HG03354 (cell line): ENCODE measurements around the gene GATB.
"Not testable (repeated sequence)": the region's sequence is repeated elsewhere in the genome, so short reads cannot be mapped to it uniquely, and the experiment has no call there.

Experiments used
- ATAC-seq: cut with Tn5 transposase; IDR thresholded peaks from one replicate; pipeline ENCODE4 v1.9.1; 2021; ENCODE audit warnings: mild to moderate bottlenecking; ENCODE audit not compliant: unreplicated experiment, poor library complexity, severe bottlenecking

The GATB gene

DNA sequence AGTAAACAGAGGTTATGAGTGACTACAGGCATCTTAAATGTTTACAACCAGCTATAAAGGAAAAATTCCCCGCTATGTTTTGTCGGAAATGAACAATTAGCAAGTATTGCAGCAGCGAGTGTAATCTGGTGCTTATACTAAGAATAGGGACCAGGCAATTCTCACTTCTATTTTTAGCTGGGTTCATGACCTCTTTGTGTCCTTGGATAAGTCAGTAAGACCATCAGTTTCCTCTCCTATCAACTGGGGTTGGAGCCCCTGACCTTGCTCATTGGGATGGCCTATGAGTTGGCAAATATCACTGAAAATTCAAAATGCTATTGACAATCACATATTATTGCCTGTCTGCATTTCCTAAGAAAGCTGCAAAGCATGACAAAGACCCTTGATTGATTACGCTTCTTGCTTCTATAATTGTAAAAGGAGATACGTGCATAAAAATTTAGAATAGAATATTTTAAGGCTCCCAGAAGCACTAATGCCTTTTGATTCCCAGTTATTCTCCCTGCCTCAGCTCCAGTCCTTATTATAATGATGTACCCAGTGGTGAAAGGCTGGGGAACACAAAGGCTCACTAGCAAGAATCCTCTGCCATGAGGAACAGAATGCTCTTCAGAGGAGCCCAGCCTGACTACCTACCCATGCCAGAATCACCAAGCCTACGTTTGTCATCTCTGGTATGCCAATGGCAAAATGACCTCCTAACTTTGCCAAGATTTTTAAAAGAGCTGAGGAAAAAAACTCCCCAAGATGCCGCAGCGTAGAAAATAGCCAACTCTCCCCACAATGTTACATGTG is 21.9 kb downstream of the GATB start:
- no peak for ATAC-seq

DNA sequence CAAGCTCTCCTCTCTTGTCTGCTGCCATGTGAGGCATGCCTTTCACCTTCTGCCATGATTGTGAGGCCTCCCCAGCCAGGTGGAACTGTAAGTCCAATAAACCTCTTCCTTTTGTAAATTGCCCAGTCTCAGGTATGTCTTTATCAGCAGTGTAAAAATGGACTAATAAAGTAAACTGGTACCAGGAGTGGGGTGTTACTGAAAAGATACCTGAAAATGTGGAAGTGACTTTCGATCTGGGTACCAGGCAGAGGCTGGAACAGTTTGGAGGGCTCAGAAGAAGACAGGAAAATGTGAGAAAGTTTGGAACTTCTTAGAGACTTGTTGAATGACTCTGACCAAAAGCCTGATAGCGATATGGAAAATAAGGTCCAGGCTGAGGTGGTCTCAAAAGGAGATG is 24.0 kb downstream of the GATB start:
- not testable (repeated sequence) for ATAC-seq

DNA sequence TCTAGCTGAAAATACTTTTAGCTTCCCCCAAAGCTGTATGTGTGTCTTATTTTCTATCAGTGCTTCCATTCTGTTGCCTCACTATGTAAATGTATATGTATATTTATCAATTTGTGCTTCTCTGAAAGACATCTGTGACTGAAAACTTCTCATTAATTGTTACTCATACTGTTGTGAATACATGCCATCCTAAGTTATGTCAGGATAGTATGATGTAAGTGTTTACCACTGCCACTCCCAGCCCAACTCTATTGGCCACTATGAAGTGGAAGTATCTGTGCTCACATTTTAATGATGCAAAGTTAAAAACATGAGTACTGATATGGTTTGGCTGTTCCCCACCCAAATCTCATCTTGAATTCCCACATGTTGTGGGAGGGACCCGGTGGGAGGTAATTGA is 24.4 kb downstream of the GATB start:
- no peak for ATAC-seq

DNA sequence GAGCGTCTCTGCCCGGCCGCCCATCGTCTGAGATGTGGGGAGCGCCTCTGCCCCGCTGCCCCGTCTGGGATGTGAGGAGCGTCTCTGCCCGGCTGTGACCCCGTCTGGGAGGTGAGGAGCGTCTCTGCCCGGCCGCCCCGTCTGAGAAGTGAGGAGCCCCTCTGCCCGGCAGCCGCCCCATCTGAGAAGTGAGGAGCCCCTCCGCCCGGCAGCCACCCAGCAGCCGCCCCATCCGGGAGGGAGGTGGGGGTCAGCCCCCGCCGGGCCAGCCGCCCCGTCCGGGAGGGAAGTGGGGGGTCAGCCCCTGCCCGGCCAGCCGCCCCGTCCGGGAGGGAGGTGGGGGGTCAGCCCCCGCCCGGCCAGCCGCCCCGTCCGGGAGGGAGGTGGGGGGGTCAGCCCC is 29.1 kb downstream of the GATB start:
- not testable (repeated sequence) for ATAC-seq

DNA sequence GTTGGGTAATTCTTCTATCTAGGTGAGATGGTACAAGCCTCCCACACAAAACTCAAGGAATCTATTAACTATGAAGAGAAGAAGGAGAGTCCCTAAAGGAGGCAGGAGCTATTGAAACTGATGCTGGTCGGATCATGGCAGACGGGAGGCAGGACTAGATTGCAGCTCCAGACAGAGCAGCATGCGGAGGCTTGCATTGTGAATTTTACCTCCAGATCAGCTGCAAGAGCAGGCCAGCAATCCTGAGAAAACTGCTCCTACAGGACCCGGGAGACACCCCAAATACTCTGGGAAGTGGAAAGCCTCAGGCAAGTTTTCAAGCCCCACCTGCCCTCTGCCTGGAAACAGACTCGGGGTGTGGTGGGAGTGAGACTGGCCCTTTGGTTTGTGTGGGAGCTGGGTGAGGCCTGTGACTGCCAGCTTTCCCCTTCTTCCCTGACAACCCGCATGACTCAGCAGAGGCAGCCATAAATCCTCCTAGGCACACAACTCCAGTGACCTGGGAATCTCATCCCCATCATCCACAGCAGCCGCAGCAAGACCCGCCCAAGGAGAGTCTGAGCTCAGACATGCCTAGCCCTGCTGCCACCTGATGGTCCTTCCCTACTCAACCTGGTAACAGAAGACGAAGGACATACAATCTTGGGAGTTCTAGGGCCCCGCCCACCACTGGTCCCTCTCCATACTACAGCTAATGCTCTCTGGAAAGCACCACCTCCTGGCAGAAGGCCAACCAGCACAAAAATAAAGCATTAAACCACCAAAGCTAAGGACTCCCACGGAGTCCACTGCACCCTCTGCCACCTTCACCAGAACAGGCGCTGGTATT is 30.9 kb downstream of the GATB start:
- ATAC-seq, result no peak

DNA sequence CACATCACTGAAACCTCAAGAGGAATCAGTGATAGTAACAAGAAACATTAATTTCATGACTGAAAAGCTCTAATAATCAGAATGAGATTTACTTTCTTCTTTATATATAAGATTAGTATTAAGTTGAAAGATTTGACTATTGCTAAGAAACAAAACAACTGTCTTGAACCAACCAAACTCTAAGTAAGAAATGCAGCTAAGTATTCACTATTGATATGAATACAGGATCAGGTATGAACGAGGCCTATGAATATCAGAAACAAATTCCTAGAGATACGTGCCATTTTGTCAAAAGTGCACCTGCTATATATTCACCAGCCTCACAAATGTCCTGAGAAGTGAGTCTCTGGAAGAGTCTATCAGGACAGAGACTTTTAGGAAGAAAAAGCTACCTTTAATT is 32.1 kb downstream of the GATB start:
- no peak for ATAC-seq

DNA sequence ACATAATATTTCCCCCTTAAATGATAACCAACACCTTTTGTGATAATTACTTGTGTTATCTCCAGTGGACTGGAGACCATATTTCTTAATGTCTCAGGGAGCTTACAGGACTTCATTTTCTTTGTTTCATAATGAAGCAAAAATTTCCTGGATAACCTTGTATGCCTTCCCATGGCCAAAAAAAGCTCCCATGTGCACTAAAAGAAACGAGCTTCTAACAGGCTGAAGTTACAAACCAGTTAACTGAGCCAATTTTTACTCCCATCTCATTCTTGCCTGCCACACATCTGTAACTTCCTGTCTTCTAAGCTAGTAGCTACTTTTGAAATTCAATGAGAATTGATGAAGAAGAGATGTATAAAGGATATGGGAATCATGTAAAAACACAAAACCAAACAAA is 32.8 kb downstream of the GATB start:
- ATAC-seq, result no peak

DNA sequence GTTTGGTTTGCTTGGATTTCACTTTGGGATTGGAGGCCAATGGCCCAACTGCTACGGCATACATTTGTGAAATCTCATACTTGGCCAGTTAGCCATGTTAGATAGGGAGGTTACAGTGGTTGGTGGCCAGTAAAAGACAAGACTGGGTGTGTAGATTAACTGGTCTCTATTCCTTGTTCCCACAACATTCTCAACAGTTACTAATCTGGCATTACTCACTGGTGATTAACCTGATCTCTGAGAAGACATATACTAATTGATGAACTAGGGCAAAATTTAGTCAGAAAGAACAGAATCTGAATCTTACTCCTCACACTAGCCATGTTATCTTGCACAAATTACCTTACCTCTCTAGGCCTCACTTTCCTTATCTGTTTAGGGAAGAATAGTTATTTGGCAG is 33.4 kb downstream of the GATB start:
- no peak for ATAC-seq

DNA sequence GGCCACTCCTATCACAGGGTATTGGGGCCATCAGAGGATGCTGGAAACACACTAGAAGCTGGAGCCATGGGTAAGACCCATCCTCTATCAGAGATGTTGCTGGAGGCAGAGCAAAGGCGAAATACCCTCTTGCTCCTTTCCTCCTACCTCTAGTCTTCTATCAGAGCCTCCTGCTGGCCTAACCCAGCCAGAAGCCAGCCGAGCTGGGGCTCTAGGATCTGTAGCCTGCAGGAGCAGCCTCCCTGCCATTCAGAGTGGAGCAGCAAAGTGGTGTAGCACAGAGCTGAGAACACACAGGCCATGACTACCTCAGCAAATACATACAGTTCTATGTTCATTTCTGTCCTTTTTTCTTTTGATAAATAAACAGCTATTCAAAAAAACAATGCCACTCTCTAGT is 35.7 kb downstream of the GATB start:
- no peak for ATAC-seq

DNA sequence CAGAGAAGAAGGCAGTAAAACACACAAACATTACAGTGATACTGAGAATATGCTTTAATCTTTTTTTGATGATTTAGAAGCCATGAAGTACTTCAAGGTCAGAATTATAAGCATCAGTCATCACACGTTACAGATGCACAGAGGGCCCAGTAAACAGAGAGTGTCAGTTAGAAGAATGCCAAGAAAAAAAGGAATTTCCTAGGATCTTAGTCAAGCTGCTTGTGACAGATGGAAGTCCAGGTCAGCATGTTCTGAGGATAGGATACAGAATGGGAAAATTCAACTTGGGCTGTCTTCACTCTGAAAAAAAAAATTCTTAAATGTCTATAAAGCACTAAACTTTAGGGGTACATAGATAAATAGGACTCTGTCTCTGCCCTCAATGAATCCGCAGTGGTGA is 38.9 kb downstream of the GATB start:
- no peak for ATAC-seq

DNA sequence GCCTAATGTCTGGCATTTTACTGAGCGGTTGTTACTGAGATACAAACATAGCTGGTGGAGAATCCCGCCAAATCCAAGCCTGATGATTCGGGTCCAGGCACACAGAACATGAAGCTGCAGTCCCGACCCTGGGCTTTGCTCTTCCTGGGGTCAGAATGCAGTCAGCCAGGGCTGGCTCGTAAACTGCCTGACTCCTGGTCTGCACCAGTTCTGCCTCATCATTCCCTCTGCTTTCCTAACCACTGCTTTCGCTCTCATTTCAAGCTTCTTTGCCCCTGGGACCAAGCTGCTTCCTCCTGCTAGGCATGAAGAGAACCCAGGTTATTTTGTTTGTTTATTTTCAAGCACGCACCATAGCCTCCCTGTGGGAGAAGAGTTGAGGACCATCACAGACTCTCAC is 39.3 kb downstream of the GATB start:
- ATAC-seq, result no peak

DNA sequence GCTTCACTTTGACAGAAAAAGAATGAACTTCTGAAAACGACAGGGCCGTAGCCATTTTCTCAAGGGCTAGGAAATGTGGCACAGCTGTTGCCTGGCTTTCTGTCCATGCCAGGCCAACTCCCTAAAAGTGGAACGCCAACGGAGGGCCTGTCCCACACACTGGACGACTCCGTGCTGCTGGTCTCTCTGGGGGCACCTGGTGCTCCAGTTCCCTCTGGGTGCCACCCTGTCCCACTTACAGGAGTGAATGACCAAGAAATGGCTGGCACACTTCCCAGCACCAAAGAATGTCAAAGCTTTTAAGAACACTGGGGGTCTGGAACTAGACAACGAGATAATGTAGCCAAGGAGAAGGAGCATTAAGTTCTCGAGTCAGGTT is 40.9 kb downstream of the GATB start:
- ATAC-seq, result no peak

DNA sequence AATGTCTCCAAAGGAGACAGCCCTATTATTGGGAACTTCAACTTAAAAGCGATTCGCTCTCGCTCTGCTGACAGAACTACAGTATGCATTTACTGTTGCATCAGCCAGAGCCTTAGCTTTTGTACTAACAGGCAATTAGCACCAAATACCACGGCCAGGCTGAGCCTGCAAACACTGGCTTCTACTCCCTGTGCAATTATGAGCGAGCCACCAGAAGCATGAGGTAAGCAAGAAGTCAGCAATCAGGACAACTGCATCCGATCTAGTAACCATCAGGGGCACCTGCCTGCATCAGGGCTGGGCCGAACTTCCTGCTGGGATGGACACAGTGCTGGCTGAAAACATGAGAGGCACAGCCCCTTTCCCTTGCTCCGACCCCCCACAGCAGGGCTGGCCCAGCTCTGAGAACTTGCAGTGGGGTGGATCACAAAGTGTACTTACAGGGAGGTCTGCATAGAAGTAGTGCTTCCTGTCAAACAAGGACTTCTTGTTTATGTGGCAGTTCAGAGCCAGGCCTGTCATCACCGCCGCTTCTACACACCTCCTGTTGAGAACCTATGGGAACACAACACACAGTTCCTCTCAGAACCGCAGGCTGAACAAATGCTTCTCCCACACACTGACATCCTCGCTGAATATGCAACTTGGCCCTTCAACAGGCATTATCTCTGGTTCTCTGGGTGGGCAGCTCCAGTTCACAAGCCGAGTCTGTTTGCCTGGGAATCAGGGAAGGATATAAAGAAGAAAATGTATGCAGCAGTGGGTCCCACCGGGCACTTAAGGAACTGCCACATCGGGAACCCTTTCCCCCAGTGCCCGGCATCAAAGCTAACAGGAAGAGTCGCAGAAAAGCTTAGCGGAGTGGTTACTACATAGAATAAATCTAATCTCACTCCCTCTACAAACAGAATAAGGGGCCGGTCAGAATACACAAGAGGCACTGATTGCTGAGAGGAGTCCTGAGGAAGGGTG is 41.5 kb downstream of the GATB start:
- no peak for ATAC-seq

DNA sequence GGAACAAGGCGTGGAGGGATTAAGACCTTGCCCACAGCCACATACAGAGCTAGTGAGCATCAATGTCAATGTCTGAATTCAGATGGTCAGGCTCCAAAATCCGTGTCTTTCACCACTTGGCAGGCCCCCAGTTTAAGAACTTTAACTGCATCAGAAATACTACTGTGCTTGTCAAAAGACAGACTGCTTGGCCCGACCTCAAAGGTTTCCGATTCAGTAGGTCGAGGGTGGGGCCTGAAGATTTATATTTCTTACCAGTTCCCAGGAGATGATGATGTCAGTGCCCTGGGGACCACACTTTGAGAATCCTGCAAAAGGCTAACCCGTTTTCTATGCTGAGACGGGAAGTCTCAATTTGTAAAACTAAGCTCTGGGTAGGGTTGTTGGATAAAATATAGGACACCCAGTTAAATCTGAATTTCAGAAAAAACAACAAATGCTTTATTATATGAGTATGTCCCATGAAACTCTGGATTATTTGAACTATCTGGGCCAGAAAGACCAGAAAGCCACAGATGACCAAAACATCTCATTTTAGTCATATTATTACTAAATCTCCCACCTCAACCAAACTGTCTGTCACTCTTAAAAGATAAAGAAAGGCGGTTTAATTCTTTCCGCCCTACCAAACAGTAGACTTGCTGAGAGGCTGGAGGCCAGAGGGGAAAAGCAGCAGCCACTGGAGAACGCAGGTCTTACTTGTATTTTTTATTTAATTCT is 42.7 kb downstream of the GATB start:
- ATAC-seq, result no peak

DNA sequence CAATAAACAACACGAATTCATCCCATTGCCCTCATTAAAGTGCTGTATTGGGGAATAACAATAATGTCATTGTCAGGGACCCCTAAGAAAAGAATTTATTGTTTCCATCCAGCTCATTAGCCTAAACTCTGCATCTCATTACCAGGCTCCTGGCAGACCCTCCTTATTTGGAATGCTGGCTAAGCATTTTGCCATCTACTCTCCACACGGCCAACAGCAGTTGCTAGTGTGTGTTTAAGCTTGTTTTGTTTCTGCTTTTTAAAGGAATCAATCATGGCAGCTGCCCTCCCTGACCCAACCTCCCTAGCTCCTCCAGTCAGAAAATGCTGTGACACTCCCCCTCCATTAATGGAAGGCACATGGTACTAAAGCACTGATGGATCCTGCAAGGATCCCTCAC is 43.5 kb downstream of the GATB start:
- ATAC-seq, result no peak

DNA sequence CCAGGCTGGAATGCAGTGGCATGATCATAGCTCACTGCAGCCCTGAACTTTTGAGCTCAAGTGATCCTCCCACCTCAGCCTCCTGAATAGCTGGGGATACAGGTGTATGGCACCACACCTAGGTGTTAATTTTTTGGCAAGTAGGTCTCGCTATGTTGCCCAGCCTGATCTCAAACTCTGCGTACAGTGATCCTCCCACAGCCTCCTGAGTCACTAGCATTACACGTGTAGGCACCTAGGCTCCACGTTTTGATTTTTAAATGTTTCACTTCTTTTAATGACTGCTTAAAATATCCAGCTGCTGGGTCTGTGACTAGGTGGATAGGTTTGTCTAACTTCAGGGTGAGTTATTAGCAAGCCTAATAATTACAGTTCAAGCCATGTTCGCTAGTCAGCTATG is 44.5 kb downstream of the GATB start:
- no peak for ATAC-seq

DNA sequence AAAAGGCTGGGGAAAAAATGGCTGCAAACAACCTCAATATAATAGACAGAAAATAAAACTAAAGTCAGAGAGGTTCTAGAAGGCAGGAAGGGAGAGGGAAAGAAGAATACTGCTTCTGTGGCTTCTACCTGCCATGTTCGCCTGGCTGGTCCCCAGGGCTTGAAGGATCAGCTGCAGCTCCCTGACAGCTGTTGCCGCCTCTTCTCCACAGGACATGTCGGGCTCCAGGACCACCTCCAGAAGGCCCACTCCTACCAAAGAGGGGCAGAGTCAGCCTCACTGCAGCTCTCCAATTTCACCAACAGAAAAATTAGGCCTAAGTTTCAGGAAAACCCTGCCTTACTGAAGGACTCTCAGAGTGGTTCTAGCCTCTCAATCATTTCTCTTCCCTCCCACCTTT is 44.9 kb downstream of the GATB start:
- ATAC-seq, result no peak

DNA sequence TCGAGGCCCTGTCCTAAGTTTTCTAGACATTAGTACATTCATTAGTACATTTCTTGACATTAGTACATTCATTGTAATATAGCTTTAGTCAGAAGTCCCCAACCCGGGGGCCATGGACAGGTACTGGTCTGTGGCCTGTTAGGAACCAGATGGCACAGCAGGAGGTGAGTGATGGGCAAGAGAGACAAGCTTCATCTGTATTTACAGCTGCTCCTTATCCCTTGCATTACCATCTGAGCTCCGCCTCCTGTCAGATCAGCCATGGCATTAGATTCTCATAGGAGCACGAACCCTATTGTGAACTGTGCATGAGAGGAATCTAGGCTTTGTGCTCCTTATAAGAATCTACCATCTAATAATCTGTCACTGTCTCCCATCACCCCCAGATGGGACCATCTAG is 48.0 kb downstream of the GATB start:
- ATAC-seq, result no peak

DNA sequence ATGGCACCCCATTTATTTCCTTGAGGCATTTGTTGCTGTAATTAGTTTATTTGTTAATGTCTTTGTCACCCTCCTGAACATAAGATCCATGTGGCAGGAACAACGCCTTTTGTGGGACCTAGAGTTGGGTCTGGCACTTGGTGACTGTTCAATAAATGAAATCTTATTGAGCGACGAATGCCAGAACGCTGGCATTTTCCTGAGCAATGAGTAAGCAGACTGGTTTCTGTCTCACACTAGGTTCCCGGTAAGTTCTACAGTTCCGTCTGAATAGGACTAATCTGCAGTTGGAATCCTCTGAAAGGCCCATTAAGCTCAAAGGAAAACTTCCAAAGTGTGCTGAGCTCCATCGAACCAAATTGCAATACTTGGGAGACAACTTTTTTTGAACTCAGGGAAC is 49.2 kb downstream of the GATB start:
- no peak for ATAC-seq

DNA sequence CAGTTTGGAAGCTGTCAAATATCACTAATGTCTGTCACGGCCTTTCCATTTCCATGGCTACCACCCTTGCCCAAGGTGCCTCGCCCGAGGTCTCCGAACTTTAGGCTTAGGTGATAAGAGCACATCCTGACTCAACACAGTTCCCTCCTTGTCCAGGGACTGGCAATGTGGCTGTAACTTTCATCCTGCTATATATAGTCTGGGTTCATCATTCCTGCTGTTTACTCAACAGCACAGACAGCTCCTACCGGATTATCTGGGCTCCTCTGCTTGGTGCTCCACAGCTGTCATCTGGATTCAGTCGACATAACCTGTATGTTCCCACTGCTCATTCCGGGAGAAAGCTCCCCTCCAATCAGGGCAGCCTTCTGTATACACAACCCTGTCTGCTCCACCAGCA is 51.2 kb downstream of the GATB start:
- no peak for ATAC-seq
